Measurements from ENCODE around the gene RPL18.

DNA sequence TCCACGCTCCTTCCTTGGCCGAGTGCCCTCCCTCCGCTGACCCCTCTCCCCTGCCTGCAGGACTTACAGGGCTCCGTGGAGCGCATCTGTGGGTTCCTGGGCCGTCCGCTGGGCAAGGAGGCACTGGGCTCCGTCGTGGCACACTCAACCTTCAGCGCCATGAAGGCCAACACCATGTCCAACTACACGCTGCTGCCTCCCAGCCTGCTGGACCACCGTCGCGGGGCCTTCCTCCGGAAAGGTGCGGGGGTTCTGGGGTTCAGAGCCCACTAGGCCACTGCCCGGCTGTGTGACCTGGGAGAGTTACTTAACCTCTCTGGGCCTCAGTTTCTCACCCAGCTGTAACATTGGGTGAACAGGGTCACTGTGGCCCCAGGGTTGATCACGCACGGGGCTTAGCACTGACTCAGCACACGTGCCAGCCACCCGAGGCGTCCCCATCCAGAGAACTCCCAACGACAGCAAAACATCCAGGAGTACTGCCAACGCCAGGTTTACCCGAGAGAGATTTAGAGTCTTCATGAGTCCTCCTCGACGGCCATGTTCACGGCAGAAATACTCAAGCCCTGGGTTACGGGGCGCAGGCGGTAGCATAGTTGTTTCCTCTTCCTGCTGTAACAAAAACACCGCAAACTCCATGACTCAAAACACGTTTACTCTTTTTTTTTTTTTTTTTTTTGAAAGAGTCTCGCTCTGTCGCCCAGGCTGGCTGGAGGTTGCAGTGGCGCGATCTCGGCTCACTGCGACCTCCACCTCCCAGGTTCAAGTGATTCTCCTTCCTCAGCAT lies 22.1 kb downstream of the RPL18 start:
- TF ChIP-seq, protein P1, sequence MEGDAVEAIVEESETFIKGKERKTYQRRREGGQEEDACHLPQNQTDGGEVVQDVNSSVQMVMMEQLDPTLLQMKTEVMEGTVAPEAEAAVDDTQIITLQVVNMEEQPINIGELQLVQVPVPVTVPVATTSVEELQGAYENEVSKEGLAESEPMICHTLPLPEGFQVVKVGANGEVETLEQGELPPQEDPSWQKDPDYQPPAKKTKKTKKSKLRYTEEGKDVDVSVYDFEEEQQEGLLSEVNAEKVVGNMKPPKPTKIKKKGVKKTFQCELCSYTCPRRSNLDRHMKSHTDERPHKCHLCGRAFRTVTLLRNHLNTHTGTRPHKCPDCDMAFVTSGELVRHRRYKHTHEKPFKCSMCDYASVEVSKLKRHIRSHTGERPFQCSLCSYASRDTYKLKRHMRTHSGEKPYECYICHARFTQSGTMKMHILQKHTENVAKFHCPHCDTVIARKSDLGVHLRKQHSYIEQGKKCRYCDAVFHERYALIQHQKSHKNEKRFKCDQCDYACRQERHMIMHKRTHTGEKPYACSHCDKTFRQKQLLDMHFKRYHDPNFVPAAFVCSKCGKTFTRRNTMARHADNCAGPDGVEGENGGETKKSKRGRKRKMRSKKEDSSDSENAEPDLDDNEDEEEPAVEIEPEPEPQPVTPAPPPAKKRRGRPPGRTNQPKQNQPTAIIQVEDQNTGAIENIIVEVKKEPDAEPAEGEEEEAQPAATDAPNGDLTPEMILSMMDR (IDR thresholded peaks at IDR 0.05; ENCODE audit: borderline replicate concordance, extremely low read depth, low read length, poor library complexity, severe bottlenecking), result no peak
- no peak for TF ChIP-seq EZH2 (IDR thresholded peaks at IDR 0.05; ENCODE audit: borderline replicate concordance, low read depth, low read length, severe bottlenecking)

Measured in DND-41 (cell line).